A172 (cell line): ENCODE measurements around the gene CELF4. TPM values are rescaled to one million over a fixed set of nuclear protein-coding genes. Genes with fewer than 3 reads are reported as not detected.

Source experiments
- DNase-seq: peaks from one replicate; pipeline ENCODE4 v3.0.0-alpha.2; 2015; ENCODE audit warnings: low spot score
- total RNA-seq: library from RNA; depleted of rRNA; stranded (reverse); fragments of >200 nt; shearing (Covaris generic); gene quantifications from 2 replicates; pipeline ENCODE4 v1.2.3, GENCODE V29; 2014

The CELF4 gene
- total RNA-seq, 1 experiment from 2014 or later, result not detected

GRCh38 chr18:37547196-37547827 lies 18.3 kb downstream of the CELF4 start:
- DNase-seq, result no peak

DNA sequence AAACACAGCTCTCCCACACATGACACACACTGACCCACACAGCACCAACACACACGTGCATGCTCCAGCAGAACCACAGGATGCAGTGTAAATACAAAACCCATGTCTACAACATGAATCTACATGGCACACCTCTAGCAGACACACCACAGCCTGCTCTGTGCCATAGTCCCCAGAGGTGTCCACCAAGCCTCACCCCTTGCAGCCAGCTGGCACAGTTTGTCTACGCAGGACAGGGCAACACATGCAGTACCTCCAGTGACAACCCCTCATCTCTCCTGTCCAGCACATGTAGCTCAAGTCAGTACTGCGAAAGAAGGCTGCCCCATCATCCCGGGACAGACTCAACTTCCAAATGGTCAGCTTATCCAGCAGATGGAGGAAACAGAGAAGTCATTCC lies 18.9 kb downstream of the CELF4 start:
- DNase-seq, result no peak

- DNase-seq, result no peak
Measured at GRCh38 chr18:37546272-37546537, 19.4 kb downstream of the CELF4 start.

GRCh38 chr18:37545461-37546271 lies 19.9 kb downstream of the CELF4 start:
- DNase-seq, result no peak

DNA sequence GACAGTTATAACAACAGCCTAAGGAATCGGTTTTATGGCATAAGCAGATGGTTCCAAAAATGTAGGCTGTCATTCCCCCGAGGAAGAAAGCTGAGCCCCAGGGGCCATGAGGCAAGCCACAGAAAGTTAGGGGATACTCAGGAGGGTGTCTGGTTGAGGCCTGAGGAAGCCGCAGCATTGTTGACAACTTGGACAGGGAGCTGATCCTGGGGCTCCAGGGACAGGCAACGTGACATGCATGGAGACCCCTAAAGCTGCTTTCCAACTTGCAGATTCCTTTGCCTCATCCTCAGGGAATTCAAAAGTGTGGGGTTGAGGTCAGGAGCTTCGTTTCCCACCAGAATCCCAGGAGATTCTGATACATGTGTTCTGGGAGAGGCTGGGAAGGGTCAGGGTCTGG lies 20.9 kb downstream of the CELF4 start:
- DNase-seq, result no peak

DNA sequence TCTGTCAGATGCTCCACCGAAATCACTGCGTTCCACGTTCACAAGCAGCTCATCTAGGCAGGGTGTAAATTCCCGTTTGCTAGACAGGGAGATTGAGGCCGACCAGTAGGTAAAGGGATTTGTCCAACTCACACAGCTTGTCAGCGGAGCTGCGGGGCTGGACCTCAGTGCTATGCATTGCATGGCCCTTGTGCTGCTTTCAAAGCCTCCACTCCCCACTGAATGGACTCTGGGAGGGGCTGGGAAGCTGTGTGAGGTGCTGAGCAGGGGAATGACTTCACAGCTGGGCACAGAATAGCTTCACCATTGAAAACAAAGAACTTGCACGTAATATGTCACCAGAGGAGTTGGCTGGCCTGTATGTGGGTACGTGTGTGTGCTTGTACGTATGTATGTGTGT lies 21.4 kb downstream of the CELF4 start:
- no peak for DNase-seq

DNA sequence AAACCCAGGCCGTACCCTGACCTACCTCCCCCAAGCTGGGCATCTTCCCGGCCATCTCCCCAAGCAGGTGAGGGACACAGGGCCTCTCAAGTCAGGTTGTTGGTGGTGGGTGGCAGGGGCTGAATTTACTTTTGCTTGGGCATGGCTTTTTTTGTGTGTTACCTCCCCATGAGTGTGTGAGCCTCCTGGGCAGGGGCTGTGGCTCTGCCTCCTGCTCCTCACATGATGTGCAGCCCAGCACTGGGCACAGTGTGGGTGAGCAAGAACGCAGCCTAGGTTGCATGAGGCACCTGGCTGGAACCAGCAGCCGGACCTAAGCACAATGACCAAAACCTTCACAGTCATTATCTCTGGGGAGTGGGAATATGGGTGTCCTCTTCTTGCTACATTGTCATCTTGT lies 22.3 kb downstream of the CELF4 start:
- no peak for DNase-seq

DNA sequence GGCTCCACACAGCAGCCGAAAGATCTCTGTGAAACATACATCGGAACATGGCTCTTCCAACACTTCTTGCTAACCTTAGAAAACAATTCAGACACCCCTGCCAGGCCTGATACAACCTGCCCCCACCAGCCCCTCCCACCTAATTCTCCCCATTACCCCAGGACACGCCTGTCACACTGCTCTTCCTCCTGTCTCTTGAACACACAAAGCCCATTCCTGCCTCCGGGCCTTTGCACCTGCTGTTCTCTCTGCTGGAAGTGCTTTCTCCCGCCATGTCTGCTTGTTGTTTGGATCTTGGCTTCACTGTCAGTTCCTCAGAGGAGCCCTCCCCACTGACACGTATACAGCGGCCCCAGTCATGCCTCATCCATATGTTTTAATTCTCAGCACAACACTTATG lies 24.1 kb downstream of the CELF4 start:
- DNase-seq, result no peak

DNA sequence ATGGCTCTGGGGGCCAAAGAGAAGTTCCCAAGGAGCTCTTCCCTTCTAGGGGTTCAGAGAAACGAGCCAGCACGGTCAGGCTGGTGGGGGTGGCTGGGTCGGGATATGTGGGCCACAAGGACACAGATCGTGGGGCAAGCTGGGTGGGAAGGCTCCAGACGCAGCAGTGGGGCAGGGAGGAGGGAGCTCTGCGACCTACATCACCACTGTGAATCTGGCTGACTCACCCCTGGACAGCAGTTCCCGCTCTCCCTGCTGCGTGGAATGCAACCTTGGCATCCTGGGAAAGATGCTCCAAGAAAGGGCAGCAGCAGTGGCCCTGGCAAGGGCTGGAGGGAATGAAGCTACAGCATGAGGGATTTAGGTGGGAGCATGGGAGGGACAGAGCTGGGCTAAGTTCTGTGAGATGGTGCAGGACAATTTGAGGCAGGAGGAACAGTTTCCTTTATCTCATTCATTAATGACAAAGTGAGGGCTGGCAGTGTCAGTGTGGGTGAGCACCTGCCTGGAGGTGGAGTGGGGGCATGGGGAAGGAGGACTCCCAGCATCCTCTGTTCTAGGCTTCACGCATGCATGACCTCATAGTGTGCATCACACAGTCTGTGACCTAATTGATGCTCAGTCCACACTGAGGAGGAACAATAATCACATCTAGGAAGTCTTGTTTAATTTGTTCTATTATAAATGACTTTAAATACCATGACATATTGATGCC lies 25.0 kb downstream of the CELF4 start:
- DNase-seq, result peak; percentile 18

DNA sequence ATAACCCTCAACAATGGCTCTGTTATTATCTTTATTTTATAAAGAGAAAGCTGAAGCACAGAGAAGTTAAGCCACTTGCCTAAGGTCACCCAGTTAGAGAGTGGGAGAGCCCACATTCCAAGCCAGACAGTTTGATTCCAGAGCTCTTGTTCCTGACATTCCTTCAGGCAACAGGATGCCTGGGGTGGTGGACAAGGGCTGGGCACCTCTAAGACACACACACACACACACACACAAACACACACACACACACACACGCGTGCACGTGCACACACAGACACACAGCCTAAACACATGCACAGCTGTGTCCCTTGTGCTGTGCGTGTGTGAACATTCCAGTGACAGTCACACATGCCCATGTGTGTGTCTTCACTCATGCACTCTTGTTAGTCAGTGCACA lies 26.4 kb downstream of the CELF4 start:
- DNase-seq, result no peak

GRCh38 chr18:37538526-37539205 lies 26.9 kb downstream of the CELF4 start:
- DNase-seq, result no peak

DNA sequence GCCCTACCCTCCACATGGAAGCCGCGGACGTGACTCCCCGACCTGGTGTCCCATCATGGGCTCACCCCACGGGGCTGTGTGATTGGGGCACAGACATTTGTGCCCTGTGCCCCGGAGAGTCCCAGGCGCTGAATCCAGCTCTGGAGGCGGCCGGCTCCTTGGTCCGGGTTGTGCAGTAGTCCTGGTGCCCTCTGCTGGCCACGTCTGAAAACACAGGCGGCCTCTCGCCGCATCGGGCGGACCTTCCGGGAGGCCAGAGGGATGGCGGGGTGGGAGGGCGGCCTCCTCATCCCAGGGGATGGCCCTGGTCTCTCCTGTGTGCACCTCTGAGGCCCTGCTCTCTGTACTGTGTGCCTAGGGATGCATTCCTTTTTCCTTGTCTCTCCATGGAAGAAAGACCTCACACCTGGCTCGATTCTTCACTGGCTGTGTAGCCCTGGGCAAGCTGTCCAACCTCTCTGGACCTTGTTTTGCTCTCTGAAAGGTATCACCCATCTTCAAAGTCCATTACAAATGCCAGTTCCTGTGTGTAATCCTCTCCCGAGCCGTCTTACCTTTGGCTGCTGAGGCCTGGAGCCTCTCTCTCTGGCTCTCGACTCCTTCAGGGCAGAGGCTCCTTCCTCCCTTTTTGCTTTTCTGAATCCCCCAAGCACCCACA lies 27.6 kb downstream of the CELF4 start:
- peak; percentile 40 for DNase-seq

- no peak for DNase-seq
Measured at GRCh38 chr18:37536656-37537055, 28.9 kb downstream of the CELF4 start.

- no peak for DNase-seq
Measured at GRCh38 chr18:37535968-37536367, 29.6 kb downstream of the CELF4 start.

DNA sequence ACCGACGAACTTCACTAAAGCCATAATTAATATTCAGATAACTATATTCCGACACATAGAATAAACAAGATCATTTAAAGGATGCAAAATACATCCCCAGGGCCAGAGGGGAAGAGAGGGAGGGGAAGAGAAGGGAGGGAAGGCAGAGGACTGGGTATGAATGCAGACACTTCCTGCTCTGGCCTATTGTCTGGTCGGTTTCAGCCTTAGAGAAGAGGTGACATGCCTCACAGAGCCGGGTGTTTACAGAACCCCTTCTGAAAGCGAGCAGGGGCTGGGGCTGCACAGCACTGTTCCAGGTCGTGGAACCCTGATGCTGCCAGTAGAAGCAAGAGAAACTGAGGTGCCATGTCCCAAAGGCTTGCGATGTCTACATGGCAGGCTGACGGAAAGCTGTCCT lies 31.0 kb downstream of the CELF4 start:
- DNase-seq, result no peak

DNA sequence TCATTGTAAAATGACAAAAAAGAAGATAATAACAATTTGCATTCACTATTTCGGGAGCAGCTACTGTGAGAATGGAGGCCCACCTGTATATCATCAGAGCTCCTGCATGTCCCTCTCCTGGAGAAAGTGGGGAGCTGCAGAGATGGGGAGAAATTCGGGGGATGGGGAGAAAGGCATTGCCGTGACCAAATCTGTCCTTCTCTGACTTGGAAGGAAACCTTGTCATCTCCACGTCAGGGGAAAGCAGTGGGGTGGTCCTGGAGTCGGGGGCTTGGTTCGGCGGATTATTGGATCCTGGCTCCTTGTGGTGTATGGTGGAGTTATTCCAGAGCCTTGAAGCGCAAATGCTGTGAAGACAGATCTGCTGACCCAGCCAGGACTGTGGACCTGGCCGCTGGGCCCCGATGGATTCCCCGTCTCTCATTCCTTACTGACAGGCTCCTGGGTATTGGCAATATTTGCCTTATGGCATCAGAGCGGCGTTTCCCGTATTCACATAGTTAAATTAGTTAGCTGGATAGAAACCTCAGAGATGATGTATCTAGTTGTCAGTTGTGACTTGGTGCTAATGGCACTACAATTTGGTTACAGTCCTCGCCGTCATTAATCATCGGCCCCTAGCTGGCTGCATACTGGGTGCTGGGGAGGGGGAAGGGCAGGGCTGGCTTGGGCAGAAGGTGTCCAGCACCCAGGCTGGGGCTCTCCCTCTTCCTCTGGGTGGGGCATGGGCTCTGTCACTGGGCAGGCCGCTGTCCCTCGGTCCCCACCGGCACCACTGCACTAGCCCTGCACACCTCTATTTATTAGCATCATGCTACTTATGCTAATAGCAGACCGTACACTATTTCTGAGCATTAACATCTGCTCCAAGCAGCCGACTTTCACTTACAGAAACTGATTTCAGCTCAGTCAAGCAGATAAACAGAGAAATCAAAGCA lies 31.7 kb downstream of the CELF4 start:
- no peak for DNase-seq

- no peak for DNase-seq
Measured at GRCh38 chr18:37532917-37533316, 32.7 kb downstream of the CELF4 start.

GRCh38 chr18:37529863-37530262 lies 35.7 kb downstream of the CELF4 start:
- no peak for DNase-seq

- DNase-seq, result no peak
Measured at GRCh38 chr18:37529296-37529695, 36.3 kb downstream of the CELF4 start.

DNA sequence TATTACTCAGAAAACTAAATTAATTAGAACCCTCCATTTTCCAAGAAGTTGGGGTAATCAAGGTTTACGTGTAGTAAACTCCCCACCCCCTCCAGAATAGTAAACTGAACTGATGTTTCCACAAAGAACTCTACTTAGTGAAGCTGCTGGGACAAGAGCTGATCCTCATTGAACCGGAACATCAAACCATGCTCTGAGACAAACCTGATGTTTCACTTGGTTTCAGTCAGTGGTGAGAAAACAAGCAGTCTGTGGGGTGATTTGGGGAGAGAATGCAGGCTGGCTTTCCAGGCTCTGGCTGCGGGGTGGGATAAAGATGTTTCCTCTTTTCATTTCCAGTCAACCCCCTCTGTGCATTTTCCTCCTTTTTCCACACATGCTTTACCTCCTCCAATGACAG lies 38.2 kb downstream of the CELF4 start:
- DNase-seq, result no peak

- no peak for DNase-seq
Measured at GRCh38 chr18:37525262-37525585, 40.4 kb downstream of the CELF4 start.
